Colonic mucosa (tissue), 4 donors: ENCODE data around the gene GPC5. TPM values are rescaled to one million over a fixed set of nuclear protein-coding genes. Genes with fewer than 3 reads are reported as not detected.

Experiments used
- DNase-seq: peaks from one replicate; pipeline ENCODE4 v3.0.0-alpha.2; 2020
- H3K27ac ChIP-seq: fragments of 200-600 bp; one replicate; pipeline ENCODE4 v1.8.0; 2021
- H3K27me3 ChIP-seq: fragments of 200-600 bp; one replicate; pipeline ENCODE4 v1.8.0; 2021
- H3K36me3 ChIP-seq: fragments of 200-600 bp; one replicate; pipeline ENCODE4 v1.8.0; 2021
- H3K4me1 ChIP-seq: fragments of 200-600 bp; one replicate; pipeline ENCODE4 v1.8.0; 2021; ENCODE audit warnings: mild to moderate bottlenecking
- H3K4me3 ChIP-seq: fragments of 200-600 bp; one replicate; pipeline ENCODE4 v1.8.0; 2021
- H3K9ac ChIP-seq, 2 donors: one replicate each; pipeline ENCODE4 v1.7.0; 2013; ENCODE audit warnings: control low read depth in 2 of 2, low read depth in 2 of 2, low read length in 2 of 2
- H3K9me3 ChIP-seq: fragments of 200-600 bp; one replicate; pipeline ENCODE4 v1.8.0; 2021
- CTCF ChIP-seq: fragments of 200-600 bp; IDR thresholded peaks from one replicate; pipeline ENCODE4 v1.8.0; 2022; ENCODE audit warnings: antibody characterized with exemption, mild to moderate bottlenecking
- intact Hi-C: fragments of 100-400 bp; cut with DNase I; formaldehyde crosslinking; loops from one replicate; pipeline ENCODE4 v1.14.1; 2022
- total RNA-seq, 2 donors: library from RNA; stranded (reverse); fragmentation: NEBNext Ultra II Directional in 1 of 2; extraction: Animal tissue kit (Norgen Biotek cat#: 25700) in 1 of 2; gene quantifications; one replicate each; pipeline ENCODE4 v1.2.1, GENCODE V29; 2021
- donor health status: healthy.
- donor health status: DM: no; HTN: no; CAD: no.
- donor health status: DM: no; HTN: no; CAD: no.

Gene GPC5
- total RNA-seq, 2 donors from 2014 or later, result 0.42 TPM; not detected in 1

GRCh38 chr13:91353494-91353893 is 44.9 kb upstream of the GPC5 start:
- intact Hi-C loops, result no loop called here
- Histone ChIP-seq H3K9ac (no peak overlapping the region), H3K36me3 (no peaks in the 10 kb centered on the region), H3K9me3 (no peaks in the 10 kb centered on the region), H3K4me1 (peaks cover 5% of the 10 kb centered on the region), H3K4me3 (no peak overlapping the region), H3K27me3 (no peaks in the 10 kb centered on the region), H3K27ac (no peak overlapping the region)
- no peak for DNase-seq
- no peak for TF ChIP-seq CTCF

- Histone ChIP-seq H3K9ac (no peak overlapping the region), H3K36me3 (no peaks in the 10 kb centered on the region), H3K4me1 (no peaks in the 10 kb centered on the region), H3K9me3 (no peaks in the 10 kb centered on the region), H3K27ac (no peak overlapping the region), H3K4me3 (no peak overlapping the region), H3K27me3 (no peaks in the 10 kb centered on the region)
- DNase-seq, result no peak
- intact Hi-C loops, result no loop called here
- TF ChIP-seq CTCF, result no peak
Measured at GRCh38 chr13:91355099-91355825, 43.2 kb upstream of the GPC5 start.

- Histone ChIP-seq H3K4me1 (no peaks in the 10 kb centered on the region), H3K9ac (no peak overlapping the region), H3K4me3 (no peak overlapping the region), H3K27me3 (no peaks in the 10 kb centered on the region), H3K36me3 (no peaks in the 10 kb centered on the region), H3K27ac (no peak overlapping the region), H3K9me3 (no peaks in the 10 kb centered on the region)
- DNase-seq, result no peak
- intact Hi-C loops, result no loop called here
- TF ChIP-seq CTCF, result no peak
Measured at GRCh38 chr13:91355826-91356710, 42.4 kb upstream of the GPC5 start.

- Histone ChIP-seq H3K36me3 (no peaks in the 10 kb centered on the region), H3K9me3 (no peaks in the 10 kb centered on the region), H3K27ac (no peak overlapping the region), H3K4me3 (no peak overlapping the region), H3K9ac (no peak overlapping the region), H3K27me3 (no peaks in the 10 kb centered on the region), H3K4me1 (no peaks in the 10 kb centered on the region)
- no peak for TF ChIP-seq CTCF
- intact Hi-C loops, result no loop called here
- no peak for DNase-seq
Measured at GRCh38 chr13:91356919-91357612, 41.4 kb upstream of the GPC5 start.

GRCh38 chr13:91357613-91358386 is 40.6 kb upstream of the GPC5 start:
- no peaks in the 10 kb centered on the region for H3K9me3 ChIP-seq
- H3K4me1 ChIP-seq, result no peaks in the 10 kb centered on the region
- TF ChIP-seq CTCF, result no peak
- no peak overlapping the region for H3K4me3 ChIP-seq
- no peaks in the 10 kb centered on the region for H3K36me3 ChIP-seq
- no peak overlapping the region for H3K9ac ChIP-seq
- no peaks in the 10 kb centered on the region for H3K27me3 ChIP-seq
- intact Hi-C loops, result no loop called here
- no peak for DNase-seq
- no peak overlapping the region for H3K27ac ChIP-seq
